GM18505 (cell line): ENCODE measurements around the gene ADPGK.
A peak's percentile ranks its signal among the peaks of the same experiment; 100 is the strongest.
"Not testable (repeated sequence)": the region's sequence is repeated elsewhere in the genome, so short reads cannot be mapped to it uniquely, and the experiment has no call there.

Experiments used
- ATAC-seq: cut with Tn5 transposase; IDR thresholded peaks from one replicate; pipeline ENCODE4 v1.9.1; 2021; ENCODE audit not compliant: unreplicated experiment
- POLR2A ChIP-seq: IDR thresholded peaks from 4 replicates; pipeline ENCODE4 v1.6.1; 2011; ENCODE audit warnings: borderline replicate concordance; ENCODE audit not compliant: insufficient read depth, insufficient read length; ENCODE audit errors: extremely low read depth

ADPGK gene

DNA sequence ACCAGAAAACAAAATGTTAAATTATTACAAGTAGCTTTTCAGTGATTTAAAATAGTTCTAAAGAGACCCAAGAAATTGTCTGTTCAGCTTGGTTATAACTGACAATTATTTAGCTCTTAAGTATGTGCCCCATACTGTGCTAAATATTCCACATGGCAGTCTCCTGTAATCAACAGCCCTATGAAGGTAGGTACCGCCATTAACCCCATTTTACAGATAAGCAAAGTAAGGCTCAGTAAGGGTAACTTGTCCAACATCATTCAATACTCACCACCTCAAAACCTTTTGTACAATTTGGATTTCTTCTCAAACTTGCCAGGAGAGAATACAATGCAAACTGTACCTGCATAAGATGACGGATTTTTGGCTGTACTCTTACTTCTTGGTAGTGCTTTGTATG, 33.9 kb downstream of the ADPGK start:
- no peak for TF ChIP-seq POLR2A
- ATAC-seq, result no peak

DNA sequence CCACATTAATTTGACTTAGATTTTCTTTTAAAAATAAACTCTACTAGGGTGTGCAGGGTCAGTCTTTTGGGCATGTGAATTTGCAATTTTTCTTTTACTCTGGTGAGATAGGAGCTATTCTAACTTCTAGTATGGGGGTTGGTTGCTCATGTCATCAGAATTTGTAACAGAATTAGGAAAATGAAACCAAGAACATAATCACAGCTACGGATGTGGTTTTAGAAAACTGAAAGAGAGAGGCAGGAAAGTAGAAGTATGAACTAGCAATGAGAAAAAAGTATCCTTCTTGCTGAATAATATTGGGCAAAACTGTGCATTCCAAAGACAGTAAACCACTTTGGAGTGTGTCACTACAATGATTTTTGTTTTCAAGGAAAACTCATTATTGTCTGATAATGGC, 43.3 kb downstream of the ADPGK start:
- TF ChIP-seq POLR2A, result no peak
- ATAC-seq, result peak; percentile 62

DNA sequence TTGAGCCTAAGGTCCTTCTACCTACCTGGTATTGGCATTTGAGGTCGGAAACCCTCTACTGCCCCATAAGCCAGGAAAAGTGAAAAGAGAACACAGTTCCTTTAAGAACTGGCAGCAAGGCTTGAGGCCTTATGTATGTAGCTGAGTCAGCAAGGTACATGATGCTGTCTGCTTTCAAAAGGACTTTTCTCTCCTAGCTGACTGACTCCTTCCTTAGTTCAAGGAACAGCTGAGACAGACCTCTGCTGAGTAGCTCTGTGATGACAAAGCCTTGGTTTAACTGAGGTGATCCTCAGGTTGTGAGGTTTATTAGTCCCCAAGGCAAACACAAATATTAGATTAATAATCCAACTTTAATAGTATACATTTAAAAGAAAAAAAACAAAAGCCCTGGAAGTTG, 45.8 kb downstream of the ADPGK start:
- ATAC-seq, result no peak
- TF ChIP-seq POLR2A, result no peak

DNA sequence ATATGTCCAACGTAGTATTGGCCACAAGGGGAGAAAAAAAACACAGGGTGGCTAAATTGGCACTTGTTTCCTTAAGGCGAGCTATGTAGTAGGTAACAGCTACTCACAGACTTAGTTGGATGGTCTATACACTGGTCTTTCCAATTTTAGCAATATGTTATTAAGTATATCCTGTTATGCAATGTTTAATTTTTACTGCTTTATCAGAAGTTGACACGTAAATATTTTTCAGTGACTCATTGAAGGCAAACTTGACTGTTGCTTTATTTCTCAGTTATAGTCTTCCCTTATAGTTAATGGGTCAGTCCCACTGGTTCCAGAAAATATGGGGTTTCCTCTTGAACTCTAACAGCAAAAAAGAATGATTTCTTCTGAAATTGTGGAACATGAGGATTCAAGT, 46.5 kb downstream of the ADPGK start:
- ATAC-seq, result no peak
- TF ChIP-seq POLR2A, result no peak

DNA sequence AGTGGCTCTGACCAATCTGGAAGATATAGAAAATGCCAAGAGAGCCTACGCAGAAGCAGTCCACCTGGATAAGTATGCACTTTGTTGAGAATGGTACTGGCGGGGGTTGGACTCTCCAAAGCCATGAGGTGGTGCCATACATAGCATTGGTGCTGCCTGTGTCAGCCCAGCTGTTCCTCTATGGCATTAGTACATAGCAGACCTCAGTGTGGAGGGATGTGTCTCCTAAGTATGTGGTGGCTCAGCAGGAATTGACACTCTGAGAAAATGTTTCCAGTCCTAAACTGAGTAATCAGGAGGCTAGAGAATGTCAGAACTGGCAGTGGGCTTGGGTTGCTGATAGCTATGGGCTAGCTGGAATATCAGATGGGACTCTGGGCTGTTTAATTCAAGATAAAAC, 48.4 kb downstream of the ADPGK start:
- no peak for ATAC-seq
- TF ChIP-seq POLR2A, result no peak

DNA sequence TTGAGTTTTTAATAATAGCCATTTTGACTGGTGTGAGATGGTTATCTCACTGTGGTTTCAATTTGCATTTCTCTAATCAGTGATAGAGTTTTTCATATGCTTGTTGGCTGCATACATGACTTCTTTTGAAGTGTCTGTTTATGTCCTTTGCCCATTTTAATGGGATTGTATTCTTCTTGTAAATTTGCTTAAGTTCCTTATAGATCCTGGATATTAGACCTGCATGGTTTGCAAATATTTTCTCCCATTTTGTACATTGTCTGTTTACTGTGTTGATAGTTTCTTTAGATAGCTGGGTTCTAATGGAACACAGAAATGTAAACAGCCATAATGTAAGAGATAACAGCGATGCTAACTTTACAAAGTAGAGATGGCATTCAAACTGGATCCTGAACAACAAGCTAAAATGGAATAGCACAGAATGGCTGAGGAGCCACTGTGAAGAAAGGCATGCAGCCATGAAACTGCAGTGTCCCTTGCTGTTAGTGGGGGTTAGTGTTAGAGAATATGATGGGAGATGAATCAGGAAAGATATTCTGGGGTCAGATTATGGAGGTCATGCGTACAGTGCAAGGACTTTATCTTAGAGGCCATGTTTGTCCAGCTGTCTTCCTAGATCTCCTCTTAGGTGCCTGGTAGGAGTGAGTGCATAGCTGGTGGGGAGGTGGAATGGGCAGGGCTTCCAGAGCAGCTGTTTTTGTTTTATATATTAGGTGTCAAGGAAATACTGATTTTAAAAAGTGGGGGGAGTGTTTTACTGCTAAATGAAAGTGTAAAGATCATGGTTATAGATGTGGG, 49.4 kb downstream of the ADPGK start:
- no peak for TF ChIP-seq POLR2A
- no peak for ATAC-seq

DNA sequence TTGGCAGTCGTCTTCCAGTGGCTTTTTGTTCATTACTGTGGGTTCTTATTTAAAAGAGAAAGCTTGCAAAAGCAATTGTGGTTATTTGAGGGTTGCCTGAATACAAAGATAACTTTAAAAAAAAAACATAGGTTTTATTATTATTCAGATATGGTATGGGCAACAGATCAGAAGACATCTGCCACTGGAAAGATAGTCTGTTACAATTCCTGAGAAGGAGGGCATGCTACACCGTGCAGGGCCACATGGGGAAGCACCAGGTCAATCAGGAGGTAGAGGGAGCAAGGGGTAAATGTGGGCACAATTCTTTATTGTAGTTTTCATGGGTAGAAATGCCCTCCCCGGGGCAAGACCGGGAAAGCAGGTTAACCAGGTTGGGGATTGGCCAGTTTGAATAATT, 51.0 kb downstream of the ADPGK start:
- TF ChIP-seq POLR2A, result no peak
- no peak for ATAC-seq

DNA sequence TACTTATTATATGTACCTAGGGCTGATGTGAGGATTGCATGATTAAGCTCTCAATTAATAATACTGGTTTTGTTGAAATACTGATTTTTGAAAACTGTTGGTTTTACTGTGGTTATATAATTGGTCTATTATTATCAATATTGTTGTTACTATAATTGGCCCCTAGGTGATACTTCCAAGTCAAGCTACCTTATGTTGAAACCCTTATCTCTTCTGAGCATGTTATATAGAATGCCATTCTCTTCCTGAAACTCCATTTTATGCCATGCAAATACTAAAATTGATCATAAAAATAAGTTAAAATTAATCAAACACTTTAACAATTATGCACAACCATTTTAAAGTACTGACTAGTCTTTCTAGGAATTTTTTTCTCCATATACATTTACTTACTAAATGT, 51.5 kb downstream of the ADPGK start:
- ATAC-seq, result no peak
- TF ChIP-seq POLR2A, result no peak

DNA sequence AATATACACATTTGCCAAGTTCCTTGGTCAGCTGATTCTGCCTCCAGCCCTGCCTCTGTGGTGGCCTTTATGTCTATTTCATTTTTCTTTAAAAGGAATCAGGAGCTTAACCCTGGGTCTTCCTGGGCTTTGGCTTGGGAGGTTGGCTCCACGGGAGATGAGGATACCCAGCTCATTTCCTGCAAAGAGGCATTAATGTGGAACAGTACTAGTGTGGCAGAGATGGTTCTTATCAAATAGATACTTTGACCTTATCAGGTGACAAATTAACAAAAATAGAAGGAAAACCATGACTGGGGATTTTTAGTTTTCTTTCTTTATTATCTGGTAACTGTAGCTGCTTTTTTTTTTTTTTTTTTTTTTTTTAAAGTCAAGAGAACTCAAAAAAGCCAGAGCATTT, 54.7 kb downstream of the ADPGK start:
- ATAC-seq, result no peak
- TF ChIP-seq POLR2A, result no peak

DNA sequence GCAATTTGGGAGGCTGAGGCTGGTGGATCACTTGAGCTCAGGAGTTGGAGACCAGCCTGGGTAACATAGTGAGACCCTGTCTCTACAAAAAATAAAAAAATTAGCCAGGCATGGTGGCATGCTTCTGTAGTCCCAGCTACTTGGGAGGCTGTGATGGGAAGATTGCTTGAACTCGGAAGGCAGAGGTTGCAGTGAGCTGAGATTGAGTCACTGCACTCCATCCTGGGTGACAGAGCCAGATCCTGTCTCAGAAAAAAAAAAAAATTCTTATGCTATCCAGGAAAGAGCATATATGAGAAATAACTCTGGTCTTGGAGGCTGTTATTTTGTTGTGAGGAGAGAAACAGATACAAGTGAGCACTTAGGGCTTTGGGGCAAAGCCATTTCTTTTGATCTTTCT, 55.3 kb downstream of the ADPGK start:
- not testable (repeated sequence) for ATAC-seq

DNA sequence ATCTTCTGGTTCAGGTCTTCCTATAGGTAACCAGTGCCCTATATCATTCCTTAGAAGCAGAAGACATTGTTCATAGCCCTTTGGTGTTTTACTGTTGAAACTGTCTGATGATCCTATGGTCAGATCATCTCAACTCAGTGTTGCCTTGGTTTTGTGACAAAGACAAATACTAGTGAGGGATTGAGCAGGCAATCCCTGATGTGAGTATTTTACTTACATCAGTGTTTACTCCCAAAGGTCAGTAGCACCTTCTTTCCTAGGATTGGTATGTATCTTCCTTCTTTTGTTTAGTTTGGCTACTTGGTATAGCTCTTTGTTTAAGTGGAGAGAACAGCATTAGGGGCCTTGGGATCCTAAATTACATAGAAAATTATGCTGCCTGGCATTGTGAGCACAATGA, 56.4 kb downstream of the ADPGK start:
- no peak for TF ChIP-seq POLR2A
- ATAC-seq, result no peak

DNA sequence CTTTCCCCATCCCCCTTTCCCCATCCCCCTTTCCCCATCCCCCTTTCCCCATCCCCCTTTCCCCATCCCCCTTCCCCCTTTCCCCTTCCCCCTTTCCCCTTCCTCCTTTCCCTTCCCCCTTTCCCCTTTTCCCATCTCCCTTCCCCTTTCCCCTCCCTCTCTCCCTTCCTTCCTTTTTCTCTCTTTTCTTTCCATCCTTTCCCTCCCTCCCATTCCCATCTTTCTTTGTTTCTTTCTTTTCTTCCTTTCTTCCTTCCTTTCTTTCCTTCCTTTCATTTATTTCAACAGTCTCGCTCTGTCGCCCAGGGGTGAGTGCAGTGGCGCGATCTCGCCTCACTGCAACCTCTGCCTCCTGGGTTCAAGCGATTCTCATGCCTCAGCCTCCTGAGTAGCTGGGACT, 57.7 kb downstream of the ADPGK start:
- not testable (repeated sequence) for ATAC-seq

DNA sequence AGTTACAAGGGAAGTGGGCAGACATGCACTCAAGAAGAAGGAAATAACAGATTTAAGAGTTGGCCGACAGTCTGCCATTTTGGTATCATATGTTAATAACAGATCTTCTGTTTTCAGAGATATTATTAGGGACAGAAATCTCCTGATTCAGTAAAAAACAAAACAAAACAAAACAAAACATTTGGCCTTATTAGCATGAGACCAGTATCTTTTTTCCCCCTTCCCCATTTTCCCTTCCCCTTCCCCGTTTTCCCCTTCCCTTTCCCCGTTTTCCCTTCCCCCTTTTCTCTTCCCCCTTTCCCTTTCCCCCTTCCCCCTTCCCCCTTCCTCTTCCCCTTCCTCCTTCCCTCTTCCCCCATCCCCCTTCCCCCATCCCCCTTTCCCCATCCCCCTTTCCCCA, 58.1 kb downstream of the ADPGK start:
- no peak for TF ChIP-seq POLR2A
- ATAC-seq, result no peak

DNA sequence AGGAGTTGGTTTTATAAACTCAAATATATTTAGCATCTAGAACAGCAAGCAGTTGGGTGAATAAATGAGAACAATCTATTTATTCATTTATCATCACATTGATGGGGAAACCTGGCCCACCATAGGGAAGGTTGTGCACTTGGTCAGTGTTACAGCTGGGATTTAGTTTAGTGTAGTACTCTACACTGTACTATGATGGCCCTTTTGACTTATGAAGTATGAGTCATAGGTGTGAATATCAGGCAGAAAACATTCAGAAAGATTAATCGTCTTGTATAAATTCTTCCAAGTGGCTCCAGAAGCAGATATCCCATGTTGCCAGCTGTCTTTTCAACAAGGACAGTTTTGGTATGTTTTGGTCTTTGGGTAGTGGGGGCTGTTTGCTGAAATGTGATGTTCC, 59.5 kb downstream of the ADPGK start:
- TF ChIP-seq POLR2A, result no peak
- ATAC-seq, result no peak

DNA sequence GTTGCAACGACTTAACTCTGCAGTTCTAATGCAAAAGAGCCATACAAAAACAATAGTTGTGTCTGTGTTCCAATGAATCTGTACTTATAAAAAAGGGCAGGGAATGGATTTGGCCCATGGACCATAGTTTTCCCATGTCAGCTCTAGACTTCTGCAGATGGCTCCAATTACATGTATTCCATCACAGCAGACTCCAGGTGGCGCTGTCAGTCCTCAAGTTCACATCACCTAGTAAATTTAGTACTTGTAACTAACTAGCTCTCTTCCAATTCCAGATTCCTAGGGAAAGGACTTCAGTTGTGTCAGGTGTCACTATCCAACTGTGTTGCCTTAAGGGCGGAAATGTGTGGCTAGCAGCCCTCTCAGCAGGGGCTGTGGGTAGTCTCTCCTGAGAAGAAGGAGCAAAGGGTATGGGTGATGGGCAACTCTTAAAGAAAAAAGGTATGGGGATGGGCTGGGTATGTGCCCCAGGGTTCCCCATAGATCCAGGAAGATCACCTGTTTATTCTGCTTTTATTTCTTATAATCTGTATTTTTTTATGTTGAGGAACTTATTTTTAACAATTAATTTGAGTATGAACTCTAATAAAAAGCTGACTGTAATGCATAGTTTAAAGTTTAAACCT, 61.4 kb downstream of the ADPGK start:
- no peak for TF ChIP-seq POLR2A
- no peak for ATAC-seq

DNA sequence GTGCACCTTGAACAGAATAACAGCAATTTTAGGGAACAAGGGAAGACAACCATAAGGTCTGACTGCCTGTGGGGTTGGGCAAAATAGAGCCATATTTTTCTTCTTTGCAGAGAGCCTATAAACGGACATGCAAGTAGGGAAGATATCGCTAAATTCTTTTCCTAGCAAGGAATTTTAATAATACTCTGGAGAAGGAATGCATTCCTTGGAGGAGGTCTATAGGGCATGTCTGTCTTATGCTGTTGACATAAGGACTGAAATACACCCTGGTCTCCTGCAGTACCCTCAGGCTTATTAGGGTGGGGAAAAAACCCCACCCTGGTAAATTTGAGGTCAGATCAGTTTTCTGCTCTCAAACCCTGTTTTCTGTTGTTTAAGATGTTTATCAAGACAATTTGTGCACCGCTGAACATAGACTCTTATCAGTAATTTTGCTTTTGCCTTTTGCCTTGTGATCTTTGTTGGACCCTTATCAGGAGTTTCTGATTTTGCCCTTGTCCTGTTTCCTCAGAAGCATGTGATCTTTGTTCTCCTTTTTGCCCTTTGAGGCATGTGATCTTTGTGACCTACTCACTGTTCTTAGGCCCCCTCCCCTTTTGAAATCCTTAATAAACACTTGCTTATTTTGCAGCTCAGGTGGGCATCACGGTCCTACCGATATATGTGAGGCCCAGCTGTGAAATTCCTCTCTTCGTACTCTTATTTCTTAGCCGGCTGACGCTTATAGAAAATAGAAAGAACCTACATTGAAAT, 74.8 kb downstream of the ADPGK start:
- ATAC-seq, result not testable (repeated sequence)
